Stimulated activated CD4-positive, alpha-beta T cell treated with anti-CD3 and anti-CD28 coated beads, Interleukin-4, amount 100 ng/mL, for 4 hours (primary cell): ENCODE measurements around the gene DYNLT3.

Experiments used
- DNase-seq, 2 experiments: peaks; one replicate each; pipeline ENCODE4 v3.0.0-alpha.2; 2020

DYNLT3 gene, protein sequence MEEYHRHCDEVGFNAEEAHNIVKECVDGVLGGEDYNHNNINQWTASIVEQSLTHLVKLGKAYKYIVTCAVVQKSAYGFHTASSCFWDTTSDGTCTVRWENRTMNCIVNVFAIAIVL

DNA sequence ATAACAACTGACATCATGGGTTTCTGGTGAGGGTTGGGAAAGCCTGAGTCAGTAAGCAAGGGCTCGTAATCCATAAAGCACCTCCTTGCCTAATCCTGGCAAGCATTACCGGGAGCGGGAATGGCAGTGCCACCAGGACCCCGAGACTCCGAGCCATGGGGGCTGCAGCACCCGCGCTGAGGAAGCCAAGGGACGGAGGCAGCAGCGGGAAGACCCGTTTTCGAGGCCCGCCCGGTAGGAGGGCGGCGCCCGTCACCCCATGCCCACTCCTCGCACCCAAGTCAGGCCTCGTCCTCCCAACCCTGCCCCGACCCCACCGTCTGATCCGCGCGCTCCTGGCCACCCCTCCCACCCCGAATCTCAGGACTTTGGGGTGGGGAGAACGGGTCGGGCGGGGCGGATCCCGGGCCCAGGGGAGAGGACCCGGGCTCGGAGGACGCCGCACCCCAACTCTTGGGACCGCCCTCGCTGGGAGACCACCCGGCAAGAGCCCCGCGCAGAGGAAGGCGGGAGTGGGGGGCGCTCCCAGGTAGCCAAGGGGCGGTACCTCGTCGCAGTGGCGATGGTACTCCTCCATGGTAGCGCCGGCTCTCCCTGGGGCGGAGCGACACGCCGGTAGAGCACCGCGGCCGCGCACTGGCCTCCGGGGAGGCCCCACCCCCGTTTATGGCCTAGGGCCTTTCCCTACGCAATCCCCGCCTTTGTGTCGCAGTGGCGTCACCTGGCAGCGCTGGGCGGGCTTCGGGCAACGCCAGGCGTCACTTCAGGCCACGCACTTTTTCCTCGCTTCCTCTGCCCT is at the start of gene DYNLT3:
Gene DYNLT3, minus strand, starts transcription at position 638 of the 799 bp plus-strand sequence. Its CDS starts 61 bp downstream, at position 577.
- peak; percentile 66 to 75 for DNase-seq

DNA sequence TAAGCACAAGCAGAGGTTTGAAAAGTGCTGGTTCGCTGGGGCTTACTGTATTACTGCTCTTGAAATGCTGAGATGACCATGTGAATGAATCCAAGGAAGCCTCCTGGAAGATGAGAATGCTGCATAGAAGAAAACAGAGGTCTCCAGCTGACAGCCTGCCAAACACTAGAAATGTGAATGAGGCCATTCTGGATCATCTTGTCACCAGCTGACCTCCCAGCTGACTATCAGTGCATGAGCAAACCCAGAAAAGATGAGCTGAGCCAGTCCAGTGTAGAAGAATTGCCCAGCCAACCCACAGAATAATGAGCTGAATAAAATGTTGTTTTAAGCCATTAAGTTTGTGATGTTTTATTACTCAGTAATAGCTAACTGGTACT is 49.1 kb upstream of the DYNLT3 start:
- DNase-seq = no peak

DNA sequence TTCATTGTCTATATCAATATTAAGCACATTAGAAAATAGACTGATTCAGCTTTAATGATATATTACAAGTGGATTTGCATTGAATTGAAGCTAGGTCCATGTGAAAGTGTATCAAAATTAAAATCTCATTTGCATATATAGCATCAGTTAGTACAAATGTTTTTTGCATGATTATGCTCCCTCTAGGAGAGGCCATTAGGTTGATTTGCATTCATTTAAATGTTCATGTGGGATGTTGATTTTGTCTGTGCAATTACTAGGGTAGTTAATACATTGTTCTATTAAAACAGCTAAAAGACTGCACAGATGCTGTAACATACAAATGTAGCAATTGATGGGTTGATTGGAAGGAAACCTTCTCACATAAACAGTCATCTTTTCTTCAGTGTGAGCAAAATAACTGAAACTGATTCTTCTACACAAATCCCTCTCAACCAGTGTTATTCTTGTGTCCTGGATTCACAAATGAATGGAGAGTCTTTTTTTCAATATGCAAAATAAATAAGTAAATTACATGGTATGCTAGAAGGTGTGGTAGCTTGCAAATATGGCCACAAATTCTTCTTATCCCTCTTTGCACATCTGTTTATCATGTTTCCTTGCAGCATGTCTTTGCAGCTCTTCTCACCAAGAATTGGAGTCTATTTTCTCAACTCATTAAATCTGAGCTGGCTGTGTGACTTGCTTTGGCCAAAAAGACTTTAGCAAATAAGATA is 48.6 kb upstream of the DYNLT3 start:
- DNase-seq = no peak

DNA sequence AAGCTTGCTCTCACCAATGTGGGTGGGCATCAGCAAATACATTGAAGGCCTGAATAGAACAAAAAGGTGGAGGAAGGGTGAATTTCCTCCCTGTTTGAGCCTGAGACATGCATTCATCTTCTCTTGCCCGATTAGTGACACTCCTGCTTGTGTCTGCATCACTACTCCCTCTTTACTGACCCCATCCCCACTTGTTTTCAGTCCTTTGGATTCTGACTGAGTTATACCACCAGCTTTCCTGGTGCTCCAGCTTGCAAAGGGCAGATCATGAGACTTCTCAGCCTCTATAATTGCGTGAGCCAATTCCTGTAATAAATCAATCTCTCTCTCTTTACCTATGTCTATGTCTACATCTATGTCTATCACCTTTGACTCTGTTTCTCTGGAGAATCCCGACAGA is 47.4 kb upstream of the DYNLT3 start:
- DNase-seq = no peak

DNA sequence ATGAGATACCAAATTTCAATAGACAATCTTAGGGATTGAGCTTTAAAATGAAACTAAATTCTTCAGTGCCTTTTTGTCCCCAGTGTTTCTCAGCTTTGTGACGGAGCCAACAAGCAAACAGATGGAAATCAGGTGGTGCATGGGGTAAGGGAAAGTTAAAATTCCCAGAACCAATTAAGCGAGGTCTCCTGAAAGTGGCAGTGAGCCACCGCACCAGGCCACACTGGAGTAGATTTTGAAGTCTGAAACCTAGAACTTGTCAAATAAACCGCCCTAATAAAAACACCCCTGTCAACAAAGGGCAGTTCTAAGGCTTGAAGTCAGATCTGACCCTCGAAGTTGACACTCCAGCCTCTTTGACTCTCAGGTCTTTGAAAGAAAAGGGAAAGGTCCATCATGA is 40.6 kb upstream of the DYNLT3 start:
- DNase-seq = no peak

GRCh38 chrX:37887347-37887746 is 40.0 kb upstream of the DYNLT3 start:
- no peak for DNase-seq

DNA sequence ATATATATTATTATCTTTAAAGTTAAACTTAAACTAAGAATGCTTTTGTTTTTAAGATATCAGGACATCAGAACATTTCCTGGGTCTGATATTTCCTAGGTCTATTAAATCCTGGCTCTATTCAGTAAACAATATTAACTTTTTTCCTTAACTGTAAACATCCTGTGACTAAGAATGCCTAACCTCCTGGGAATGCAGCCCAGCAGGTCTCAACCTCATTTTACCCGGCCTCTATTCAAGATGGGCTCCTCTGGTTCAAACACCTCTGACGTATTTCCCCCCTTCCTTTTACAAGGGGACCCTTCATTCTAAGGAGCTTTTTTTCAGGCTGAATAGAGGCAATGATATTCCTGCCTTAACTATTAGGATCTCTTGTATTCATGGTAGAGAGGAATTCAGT is 35.8 kb upstream of the DYNLT3 start:
- no peak for DNase-seq

- DNase-seq = no peak
Measured at GRCh38 chrX:37879692-37880091, 32.3 kb upstream of the DYNLT3 start.

DNA sequence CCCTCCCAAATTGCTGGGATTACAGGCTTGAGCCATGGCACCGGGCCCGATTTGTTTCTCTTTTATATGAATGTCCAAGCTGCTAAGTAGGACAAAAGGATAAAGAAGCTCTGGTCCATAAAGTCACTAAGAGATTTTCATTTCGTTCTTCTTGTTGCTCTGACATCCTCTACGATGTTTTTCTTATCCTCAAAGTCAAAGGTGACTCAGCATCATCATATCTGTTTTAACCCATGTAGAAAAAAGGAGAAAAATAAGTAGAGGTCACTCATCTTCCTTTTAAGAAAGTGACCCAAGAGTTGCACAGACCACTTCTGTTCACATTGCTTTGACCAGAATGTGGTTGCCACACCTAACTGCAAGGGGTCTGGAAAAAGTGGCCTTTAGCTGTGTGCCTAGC is 29.3 kb upstream of the DYNLT3 start:
- DNase-seq = no peak

DNA sequence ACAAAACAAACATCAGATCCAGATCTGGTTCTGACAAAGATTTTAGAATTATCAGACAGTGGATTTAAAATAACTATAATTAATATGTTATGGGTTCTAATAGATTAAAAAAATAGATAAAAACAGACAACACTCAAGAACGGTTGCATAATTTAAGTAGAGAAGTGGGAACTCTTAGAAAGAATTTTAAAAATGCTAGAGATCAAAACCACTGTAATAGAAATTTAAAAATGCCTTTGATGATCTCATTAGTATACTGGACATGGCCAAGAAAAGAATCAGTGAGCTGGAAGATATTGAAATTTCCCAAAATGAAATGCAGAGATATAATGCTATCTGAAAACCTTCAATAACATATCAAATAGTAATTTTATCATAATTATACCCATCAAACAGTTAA is 28.3 kb upstream of the DYNLT3 start:
- DNase-seq = no peak

GRCh38 chrX:37873220-37873619 is 25.8 kb upstream of the DYNLT3 start:
- no peak for DNase-seq

- no peak for DNase-seq
Measured at GRCh38 chrX:37872303-37872655, 24.9 kb upstream of the DYNLT3 start.

GRCh38 chrX:37871626-37872302 is 24.4 kb upstream of the DYNLT3 start:
- DNase-seq = peak in 1 of 2 experiments; percentile 2

GRCh38 chrX:37867536-37868153 is 20.3 kb upstream of the DYNLT3 start:
- no peak for DNase-seq

- DNase-seq = no peak
Measured at GRCh38 chrX:37863728-37864127, 16.4 kb upstream of the DYNLT3 start.

DNA sequence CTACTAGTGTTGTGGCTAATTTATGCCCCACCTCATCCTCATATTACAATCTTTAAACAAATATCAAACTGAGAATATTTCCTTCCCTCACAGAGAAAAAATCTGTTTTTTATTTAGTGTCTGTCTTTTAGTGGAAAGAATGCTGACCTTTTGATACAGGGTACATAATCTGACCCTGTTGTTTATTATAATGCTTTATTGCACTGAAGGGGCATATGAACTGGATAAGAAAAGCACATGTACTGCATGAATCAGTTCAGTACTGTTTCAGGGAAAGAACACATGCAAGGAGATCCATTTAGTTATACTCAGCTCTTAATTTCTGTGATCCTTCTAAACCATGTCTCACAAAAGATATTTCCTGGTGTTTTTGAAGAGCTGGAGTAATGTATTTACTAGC is 15.5 kb upstream of the DYNLT3 start:
- no peak for DNase-seq

DNA sequence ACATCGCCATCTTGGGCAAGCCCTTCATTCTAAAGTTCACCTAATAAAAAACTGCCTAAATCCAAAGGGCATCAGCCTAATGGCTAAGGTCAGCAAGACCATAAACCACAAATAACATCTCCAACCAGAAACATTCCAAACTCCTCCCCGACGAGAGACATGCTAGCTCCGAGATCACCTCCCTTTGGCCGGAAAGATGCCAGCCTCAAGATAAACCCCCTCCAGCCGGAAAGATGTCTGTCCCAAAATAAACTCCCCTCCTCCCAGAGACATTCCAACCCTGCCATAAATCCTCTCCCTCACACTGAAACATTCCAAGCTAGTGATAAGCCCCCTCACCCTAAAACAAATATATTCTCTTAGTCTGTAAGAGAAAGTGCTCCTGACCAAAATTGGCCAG is 13.3 kb upstream of the DYNLT3 start:
- no peak for DNase-seq

GRCh38 chrX:37854748-37855147 is 7.4 kb upstream of the DYNLT3 start:
- no peak for DNase-seq

GRCh38 chrX:37854148-37854547 is 6.8 kb upstream of the DYNLT3 start:
- no peak for DNase-seq

DNA sequence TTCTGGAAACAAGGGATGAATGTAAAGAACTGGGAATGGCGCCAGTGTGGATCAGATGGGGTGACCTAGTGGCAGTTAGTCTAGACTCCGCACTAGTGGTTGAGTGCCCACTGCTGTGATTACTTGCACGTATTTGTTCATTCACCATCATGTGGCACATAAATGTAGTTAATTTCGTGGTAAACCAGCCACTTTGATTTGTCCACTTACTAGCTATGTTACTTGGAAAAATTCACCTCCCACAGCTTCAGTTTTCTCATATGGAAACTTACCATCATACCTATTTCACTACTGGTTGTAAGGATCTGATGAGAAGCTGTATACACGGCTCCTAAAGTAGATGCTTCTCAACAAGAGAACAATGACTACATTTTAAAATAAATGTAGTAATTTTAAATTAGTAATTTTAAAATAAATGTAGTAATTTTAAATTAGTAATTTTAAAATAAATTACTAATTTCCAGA is 394 bp upstream of the DYNLT3 start:
- no peak for DNase-seq

GRCh38 chrX:37846558-37846933 is 825 bp downstream of the DYNLT3 start:
- no peak for DNase-seq

DNA sequence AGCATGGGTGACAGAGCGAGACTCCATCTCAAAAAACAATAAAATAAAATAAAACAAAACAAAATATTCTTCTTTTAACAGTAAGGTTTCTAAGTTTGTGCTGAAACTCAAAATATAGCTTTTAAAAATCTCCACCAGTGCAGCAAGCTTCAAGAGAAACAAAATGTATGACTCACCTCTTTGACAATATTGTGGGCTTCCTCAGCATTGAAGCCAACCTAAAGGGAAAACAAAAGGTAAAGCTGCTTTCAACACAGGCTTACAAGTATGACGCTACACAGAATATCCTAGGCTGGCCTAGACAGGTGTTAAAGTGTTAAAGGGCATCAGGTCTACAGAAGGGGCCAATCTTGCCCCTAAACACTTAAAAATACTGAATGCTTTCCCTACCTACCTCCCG is 1.2 kb downstream of the DYNLT3 start:
- peak in 1 of 2 experiments; percentile 2 for DNase-seq

GRCh38 chrX:37844622-37845021 is 2.7 kb downstream of the DYNLT3 start:
- no peak for DNase-seq
